BJ (cell line): ENCODE data around the gene KLC1. TPM values are rescaled to one million over a fixed set of nuclear protein-coding genes. Genes with fewer than 3 reads are reported as not detected.

ENCODE experiments used
- CTCF ChIA-PET: fragments of 350-600 bp; formaldehyde crosslinking; extraction: SDS; loops from one replicate; lab custom pipeline; 2021; ENCODE audit warnings: antibody characterized with exemption, inconsistent platforms; lab: Yijun Ruan, JAX
- POLR2A ChIA-PET: fragments of 300-600 bp; sonication (Branson Sonifier 250); formaldehyde crosslinking; extraction: SDS; loops from one replicate; lab custom pipeline; 2021; ENCODE audit warnings: antibody characterized with exemption; lab: Charles Lee
- DNase-seq: peaks from one replicate; pipeline ENCODE4 v3.0.0-alpha.2; 2011; ENCODE audit warnings: low read depth
- H3K27me3 ChIP-seq: 2 replicates; pipeline ENCODE4 v1.6.0; 2011; ENCODE audit warnings: low read length; ENCODE audit not compliant: control insufficient read depth, insufficient read depth
- H3K36me3 ChIP-seq: 2 replicates; pipeline ENCODE4 v1.5.1; 2011; ENCODE audit warnings: low read length; ENCODE audit not compliant: control insufficient read depth, insufficient read depth
- H3K4me3 ChIP-seq: 2 replicates; pipeline ENCODE4 v1.5.1; 2011; ENCODE audit warnings: low read depth, mild to moderate bottlenecking, control low read depth, low read length
- polyA plus RNA-seq: library from polyadenylated mRNA; depleted of rRNA; stranded (reverse); fragments of >200 nt; gene quantifications from 2 replicates; pipeline ENCODE4 v1.2.3, GENCODE V29; 2011
- TF ChIP-seq, protein P1 (sequence below): IDR thresholded peaks from 2 replicates; pipeline ENCODE4 v1.5.1; 2011; ENCODE audit warnings: low read depth, mild to moderate bottlenecking, control low read depth, inconsistent platforms, low read length, moderate library complexity; ENCODE audit not compliant: insufficient read depth

The KLC1 gene
- polyA plus RNA-seq, 1 experiment = 112 TPM

DNA sequence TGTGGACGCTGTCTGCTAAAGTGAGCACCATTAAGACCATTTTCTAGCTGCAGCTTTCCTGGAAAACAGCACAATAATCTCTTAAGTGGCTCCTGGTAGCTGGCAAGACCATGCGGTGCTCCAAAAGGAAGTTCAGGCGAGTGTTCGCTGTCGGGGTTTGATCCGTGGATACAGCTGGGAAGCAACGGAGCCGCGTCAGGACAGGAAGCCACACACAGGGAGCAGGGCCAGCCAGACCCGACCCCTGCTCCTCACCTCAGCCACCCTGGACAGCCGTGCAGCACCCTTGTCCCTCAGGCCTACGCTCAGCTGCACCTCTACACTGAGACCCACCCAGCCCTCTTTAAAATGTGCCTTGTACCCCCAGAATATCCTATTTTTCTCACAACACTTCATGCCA, 106.0 kb downstream of the KLC1 start:
- TF ChIP-seq, protein P1, sequence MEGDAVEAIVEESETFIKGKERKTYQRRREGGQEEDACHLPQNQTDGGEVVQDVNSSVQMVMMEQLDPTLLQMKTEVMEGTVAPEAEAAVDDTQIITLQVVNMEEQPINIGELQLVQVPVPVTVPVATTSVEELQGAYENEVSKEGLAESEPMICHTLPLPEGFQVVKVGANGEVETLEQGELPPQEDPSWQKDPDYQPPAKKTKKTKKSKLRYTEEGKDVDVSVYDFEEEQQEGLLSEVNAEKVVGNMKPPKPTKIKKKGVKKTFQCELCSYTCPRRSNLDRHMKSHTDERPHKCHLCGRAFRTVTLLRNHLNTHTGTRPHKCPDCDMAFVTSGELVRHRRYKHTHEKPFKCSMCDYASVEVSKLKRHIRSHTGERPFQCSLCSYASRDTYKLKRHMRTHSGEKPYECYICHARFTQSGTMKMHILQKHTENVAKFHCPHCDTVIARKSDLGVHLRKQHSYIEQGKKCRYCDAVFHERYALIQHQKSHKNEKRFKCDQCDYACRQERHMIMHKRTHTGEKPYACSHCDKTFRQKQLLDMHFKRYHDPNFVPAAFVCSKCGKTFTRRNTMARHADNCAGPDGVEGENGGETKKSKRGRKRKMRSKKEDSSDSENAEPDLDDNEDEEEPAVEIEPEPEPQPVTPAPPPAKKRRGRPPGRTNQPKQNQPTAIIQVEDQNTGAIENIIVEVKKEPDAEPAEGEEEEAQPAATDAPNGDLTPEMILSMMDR = no peak
- Histone ChIP-seq H3K36me3 (peaks cover 16% of the 10 kb centered on the region), H3K4me3 (no peak overlapping the region), H3K27me3 (no peaks in the 10 kb centered on the region)
- ChIA-PET CTCF (interaction anchor here (1.3 kb wide), 1 partner anchor 12 kb away, joined by 3 read pairs; no protein-coding TSS in a partner anchor), POLR2A (no interaction called here)
- no peak for DNase-seq

DNA sequence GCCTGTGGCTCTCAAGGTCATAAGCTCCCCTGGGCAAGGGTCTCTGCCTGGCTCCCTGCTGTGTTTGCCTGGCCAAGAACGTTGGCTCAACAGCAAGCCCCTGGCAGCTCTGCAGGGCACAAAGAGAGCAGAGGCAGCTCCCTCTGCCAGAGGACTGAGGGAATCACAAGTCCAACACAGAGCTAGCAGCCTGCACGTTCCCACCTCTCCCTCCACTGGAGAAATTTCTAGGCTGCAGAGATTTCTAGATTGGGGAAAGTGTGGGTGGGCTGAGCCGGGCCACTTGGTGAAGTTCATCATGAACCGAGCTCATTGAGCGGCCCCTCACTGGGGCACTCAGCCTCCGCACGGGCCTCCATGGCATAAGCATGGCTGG, 106.4 kb downstream of the KLC1 start:
- H3K27me3 ChIP-seq = no peaks in the 10 kb centered on the region
- H3K4me3 ChIP-seq = no peak overlapping the region
- peaks cover 13% of the 10 kb centered on the region for H3K36me3 ChIP-seq
- CTCF ChIA-PET = interaction anchor here (1.2 to 1.3 kb wide), 2 partner anchors 12 to 15 kb away, joined by 3 read pairs; no protein-coding TSS in a partner anchor
- TF ChIP-seq, protein P1 = no peak
- DNase-seq = no peak
- POLR2A ChIA-PET = no interaction called here

DNA sequence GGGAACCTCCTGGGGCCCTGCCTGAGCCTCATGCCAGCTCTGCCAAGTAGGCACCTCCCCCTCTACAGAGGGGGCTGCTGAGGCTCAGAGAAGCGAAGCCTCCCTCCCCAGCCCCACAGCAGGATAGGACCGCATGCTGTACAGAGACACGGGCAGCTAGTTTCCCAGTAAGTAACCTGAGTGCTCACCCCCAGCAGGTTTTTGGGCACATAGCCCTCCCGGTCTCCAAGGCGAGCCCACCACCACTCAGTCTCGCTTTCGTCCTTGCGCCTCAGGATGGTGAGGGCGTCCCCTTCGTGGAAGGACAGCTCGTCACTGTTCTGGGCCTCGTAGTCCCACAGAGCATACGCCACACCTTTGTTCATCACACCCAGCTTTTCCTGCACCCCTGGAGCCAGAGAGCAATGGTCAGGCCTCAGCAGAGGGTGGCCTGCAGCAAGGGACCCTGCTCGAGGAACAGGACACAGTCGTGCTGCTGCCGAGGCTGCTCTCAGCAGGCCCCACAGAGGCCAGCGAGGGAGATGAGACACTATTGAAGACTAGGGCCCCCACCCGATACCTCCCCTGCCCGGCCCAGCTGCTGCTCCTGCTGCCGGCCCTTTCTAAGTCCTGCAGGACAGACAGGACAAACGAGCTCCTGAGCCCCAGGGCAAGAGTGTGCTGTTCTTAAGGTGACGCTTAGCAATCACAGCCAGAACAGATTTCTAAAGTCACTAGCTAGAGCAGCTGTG, 107.0 kb downstream of the KLC1 start:
- peaks cover 9% of the 10 kb centered on the region for H3K36me3 ChIP-seq
- ChIA-PET POLR2A (no interaction called here), CTCF (interaction anchor here (1.2 to 1.7 kb wide), 3 partner anchors 12 to 16 kb away, joined by 3 to 4 read pairs (median 3); no protein-coding TSS in a partner anchor)
- no peak for DNase-seq
- H3K27me3 ChIP-seq = no peaks in the 10 kb centered on the region
- H3K4me3 ChIP-seq = no peak overlapping the region
- TF ChIP-seq, protein P1 = no peak

DNA sequence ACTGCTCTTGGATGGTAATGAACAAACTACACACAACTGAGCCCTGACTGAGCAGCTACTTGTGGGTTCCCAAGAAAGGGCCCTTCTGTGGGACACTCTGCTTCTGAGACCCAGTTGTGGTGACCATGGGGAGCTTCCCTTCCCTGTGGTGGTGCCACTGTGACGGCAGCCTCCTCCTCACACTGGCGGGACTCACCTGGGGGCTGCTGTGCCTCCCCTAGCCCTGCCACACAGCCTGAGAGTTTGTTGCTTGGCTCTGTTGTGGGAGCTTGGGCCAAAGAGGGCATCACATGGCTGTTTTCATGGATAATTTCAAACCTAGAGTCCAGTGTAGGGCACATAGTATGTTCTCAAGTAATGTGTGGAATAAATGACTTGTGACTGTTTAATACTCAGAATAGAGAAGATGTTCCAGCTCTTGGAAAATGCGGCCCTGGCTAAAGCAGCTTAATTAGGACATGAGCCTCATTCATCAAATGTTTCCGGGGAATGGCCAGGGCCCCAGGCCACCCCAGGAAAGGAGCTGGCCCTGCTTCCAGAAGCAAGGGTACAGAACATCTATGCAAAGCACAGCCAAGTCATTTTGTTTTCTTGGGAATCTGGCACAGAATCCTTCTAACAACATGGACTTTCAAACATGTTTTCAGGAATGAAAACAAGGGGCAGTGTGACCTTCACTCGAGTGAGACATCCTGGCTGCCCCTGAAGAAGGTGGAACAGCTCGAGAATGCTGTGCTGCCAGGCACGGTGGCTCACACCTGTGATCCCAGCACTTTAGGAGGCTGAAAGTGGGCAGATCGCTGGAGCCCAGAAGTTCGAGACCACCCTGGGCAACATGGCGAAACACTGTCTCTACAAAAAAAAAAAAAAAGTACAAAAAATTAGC, 107.8 kb downstream of the KLC1 start:
- Histone ChIP-seq H3K27me3 (no peaks in the 10 kb centered on the region), H3K4me3 (no peak overlapping the region), H3K36me3 (peaks cover 9% of the 10 kb centered on the region)
- POLR2A ChIA-PET = no interaction called here
- TF ChIP-seq, protein P1 = no peak
- CTCF ChIA-PET = interaction anchor here (1.2 to 1.7 kb wide), 2 partner anchors 12 to 17 kb away, joined by 3 to 4 read pairs; no protein-coding TSS in a partner anchor
- DNase-seq = no peak
